ENCODE results near the gene FOXN4.

DNA sequence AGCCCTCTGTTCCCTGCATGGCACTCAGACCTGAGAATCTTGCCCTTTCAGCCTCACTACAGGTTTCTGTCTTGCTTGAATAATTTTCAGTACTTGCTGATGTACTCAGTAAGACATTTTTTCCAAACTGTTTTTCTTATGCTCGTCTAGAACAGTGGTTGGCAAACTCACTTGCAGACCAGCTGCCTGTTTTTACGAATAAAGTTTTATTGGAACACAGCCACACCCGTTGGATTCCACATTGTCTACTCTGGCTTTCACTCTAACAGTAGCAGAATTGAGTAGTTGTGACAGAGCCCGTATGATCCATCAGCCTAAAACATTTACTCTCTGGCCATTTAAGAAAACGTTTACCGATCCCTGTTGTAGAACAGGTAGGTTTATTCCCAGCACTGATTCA lies 72.8 kb downstream of the FOXN4 start:
- no peak for TF ChIP-seq MTERF4 (CRISPR knock-in tag; IDR thresholded peaks at IDR 0.05)
- no peak for TF ChIP-seq MYNN (CRISPR knock-in tag; IDR thresholded peaks at IDR 0.05; ENCODE audit: low read depth)
- TF ChIP-seq, protein P1, sequence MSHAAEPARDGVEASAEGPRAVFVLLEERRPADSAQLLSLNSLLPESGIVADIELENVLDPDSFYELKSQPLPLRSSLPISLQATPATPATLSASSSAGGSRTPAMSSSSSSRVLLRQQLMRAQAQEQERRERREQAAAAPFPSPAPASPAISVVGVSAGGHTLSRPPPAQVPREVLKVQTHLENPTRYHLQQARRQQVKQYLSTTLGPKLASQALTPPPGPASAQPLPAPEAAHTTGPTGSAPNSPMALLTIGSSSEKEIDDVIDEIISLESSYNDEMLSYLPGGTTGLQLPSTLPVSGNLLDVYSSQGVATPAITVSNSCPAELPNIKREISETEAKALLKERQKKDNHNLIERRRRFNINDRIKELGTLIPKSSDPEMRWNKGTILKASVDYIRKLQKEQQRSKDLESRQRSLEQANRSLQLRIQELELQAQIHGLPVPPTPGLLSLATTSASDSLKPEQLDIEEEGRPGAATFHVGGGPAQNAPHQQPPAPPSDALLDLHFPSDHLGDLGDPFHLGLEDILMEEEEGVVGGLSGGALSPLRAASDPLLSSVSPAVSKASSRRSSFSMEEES (CRISPR knock-in tag; IDR thresholded peaks at IDR 0.05), result no peak
- TF ChIP-seq HCFC1 (IDR thresholded peaks at IDR 0.05; ENCODE audit: low read depth, low read length), result no peak
- TF ChIP-seq, protein P2, sequence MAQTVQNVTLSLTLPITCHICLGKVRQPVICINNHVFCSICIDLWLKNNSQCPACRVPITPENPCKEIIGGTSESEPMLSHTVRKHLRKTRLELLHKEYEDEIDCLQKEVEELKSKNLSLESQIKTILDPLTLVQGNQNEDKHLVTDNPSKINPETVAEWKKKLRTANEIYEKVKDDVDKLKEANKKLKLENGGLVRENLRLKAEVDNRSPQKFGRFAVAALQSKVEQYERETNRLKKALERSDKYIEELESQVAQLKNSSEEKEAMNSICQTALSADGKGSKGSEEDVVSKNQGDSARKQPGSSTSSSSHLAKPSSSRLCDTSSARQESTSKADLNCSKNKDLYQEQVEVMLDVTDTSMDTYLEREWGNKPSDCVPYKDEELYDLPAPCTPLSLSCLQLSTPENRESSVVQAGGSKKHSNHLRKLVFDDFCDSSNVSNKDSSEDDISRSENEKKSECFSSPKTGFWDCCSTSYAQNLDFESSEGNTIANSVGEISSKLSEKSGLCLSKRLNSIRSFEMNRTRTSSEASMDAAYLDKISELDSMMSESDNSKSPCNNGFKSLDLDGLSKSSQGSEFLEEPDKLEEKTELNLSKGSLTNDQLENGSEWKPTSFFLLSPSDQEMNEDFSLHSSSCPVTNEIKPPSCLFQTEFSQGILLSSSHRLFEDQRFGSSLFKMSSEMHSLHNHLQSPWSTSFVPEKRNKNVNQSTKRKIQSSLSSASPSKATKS (CRISPR knock-in tag; IDR thresholded peaks at IDR 0.05), result no peak
